OCI-LY3 (cell line): ENCODE data around the gene CYP1A2.

Experiments
- EZH2phosphoT487 ChIP-seq: fragments of 200-600 bp; shearing (Covaris generic); IDR thresholded peaks from 2 replicates; pipeline ENCODE4 v1.6.1; 2018; ENCODE audit warnings: antibody characterized with exemption, mixed run types, low read depth
- TF ChIP-seq, protein P1 (sequence below): fragments of 200-600, 300-600 bp; sonication (generic); IDR thresholded peaks from 2 replicates; pipeline ENCODE4 v1.5.1; 2014; ENCODE audit warnings: antibody characterized with exemption, low read length, low read depth

DNA sequence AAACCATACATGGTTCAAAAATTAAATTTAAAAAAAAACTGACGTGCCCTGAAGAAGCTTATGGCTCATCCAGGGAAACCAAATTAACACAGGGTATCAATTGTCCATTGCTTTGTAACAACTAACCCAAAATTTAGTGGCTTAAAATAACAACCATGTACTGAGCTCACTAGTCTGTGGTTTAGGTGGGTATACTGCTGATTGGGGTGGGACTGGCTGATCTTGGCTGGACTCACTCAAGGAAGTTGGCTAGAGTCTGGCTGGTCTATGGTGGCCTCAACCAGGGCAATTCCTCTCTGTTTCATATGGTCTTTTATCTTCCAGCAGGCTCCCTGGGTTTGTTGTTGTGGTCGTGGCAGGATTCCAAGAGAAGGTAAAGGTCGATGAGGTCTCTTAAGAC, 38.8 kb upstream of the CYP1A2 start:
- TF ChIP-seq, protein P1, sequence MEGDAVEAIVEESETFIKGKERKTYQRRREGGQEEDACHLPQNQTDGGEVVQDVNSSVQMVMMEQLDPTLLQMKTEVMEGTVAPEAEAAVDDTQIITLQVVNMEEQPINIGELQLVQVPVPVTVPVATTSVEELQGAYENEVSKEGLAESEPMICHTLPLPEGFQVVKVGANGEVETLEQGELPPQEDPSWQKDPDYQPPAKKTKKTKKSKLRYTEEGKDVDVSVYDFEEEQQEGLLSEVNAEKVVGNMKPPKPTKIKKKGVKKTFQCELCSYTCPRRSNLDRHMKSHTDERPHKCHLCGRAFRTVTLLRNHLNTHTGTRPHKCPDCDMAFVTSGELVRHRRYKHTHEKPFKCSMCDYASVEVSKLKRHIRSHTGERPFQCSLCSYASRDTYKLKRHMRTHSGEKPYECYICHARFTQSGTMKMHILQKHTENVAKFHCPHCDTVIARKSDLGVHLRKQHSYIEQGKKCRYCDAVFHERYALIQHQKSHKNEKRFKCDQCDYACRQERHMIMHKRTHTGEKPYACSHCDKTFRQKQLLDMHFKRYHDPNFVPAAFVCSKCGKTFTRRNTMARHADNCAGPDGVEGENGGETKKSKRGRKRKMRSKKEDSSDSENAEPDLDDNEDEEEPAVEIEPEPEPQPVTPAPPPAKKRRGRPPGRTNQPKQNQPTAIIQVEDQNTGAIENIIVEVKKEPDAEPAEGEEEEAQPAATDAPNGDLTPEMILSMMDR, result no peak
- no peak for TF ChIP-seq EZH2phosphoT487
